Stimulated activated CD4-positive, alpha-beta T cell treated with anti-CD3 and anti-CD28 coated beads, TNF-alpha, amount 100 ng/mL, for 24 hours (primary cell): ENCODE measurements around the gene USH1G.
"Not testable (repeated sequence)": the region's sequence is repeated elsewhere in the genome, so short reads cannot be mapped to it uniquely, and the experiment has no call there.

Source experiments
- DNase-seq, 3 experiments: peaks; one replicate each; pipeline ENCODE4 v3.0.0-alpha.2; 2020; ENCODE audit warnings: low read depth in 3 of 3

Gene USH1G

DNA sequence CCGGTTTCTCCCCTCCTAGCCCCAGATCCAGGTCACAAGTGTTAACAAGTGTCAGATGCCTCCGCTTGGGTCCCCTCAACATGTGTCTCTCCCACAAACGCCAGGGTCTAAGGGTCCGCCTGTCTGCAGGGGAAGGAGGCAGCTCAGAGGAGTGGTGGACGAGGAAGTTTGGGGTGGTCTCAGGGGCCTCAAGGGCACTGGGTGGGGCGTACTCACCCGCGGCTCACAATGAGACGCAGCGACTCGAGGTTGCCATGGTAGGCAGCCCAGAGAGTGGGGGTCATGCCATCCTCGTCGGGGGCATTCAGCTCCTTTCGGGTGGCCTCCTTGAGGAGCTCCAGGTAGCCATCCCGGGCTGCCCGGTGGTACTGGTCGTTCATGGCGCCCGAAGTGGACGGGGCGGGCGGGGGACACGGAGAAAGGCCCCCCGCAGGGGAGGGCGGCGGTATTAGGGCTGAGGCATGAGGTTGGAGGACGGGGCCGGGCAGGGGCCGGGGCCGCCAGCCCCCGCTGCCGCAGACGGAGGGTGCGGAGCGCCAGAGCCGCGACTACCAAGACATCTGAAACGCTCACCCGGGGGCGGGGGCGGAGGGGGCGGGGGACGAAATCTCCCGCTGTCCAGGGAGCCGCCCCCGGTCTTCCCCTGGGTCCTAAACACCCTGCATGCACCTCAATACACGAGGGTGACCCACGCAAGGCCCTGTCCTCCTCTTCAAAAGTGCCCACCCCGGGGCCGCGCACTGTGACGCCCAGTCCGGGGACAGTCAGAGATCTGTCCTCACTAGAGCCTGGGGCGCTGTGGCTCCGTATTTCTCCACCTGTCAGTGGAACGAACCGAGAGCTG lies at the start of gene USH1G:
Gene USH1G (minus strand): TSS at position 562 of the 844 bp plus-strand sequence. CDS start 182 bp downstream, at position 380.
- no peak for DNase-seq

DNA sequence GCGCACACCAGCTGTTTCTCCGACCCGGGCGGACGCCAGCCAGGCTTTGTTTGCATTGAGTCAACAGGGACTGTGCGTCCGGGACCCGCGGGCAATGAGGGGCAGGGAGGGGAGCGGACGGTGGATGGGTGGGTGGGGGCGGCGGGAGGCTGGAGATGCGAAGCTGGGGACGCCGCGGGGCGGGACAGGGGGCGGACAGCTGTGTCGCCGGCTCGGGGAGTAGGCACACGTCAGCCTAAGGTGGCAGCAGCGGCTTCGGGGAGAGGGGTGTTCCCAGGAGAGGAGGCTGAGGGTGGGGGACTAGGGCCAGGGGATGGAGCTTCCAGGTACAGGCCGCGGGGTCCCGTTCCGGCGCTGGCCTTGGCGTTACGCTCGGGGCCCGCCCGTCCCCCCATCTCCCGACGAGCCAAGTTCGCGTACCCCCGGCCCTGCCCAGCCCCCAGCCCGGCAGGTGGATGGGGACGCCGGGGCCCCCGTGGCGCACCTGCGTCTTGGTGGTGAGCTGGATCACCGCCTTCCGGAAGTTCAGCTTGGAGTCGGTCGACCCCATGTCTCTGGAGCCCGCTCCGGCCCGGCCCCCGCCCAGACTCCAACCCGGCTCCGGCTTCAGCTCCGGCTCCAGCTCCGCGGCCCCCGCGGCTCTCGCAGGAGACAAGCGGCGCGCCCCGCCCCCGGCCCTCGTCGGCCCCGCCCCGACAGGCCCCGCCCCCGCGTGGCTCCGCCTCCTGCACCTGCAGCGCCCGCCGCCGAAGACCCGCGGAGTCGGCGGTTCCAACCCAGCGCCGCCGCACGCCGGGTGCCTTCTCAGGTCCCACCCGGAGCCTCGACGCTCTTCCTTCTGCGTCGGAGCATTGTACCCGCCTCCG lies 49.3 kb upstream of the USH1G start, which contains the start of gene HID1:
Gene HID1 (minus strand): TSS at position 653 of the 866 bp plus-strand sequence. CDS start 103 bp downstream, at position 550.
- DNase-seq: peak; percentile 60 to 77 (median 60)

DNA sequence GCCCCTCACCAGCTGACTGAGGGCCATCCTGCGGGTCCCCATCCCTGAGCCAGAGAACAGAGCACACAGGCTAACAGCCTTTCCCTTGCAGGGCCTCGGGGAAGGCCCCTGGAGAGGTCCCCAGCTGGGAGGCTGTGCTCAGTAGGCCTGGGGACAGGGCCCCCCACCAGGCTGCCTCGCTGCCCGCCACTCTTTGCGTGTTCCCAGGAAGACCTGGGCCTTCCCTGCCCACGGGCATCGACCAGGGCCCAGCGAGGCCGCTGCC lies 48.7 kb upstream of the USH1G start:
- no peak for DNase-seq

DNA sequence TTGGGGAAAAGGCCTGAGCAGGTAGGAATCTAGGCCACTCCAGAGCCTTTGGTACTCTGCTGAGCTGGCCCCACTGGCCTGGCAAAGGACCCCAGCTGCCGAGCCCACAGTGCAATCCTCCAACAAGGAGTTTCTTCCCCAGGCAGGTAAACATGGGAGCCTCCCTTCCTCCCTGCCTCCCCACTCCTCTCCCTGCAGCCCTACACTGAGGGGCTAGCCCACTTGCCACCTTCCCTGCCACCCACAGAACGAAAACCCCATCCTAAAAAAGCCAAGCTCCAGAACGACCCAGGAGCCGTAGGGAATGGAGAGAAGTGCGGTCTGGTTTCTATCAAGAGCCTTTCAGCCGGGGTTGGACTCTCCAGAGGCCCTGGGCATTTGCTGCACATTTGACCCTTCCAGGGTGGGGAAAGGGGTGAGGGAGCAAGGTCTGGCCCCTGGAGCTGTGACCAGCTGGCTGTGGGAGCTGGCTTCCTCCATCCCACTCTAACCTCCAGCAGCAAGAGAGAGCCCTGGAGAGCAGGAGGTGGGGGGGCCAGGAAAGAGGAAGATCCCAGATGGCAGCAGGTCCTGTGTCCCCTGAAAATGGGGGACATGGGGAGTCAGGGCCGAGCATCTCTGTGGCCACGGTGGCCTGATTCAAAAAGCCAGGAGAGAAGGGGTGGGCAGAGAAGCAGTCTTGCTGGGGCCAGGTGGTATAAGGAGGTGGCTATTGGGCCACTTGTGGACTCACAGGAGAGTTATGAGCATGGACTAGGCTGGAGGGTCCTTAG lies 48.2 kb upstream of the USH1G start:
- DNase-seq: no peak

DNA sequence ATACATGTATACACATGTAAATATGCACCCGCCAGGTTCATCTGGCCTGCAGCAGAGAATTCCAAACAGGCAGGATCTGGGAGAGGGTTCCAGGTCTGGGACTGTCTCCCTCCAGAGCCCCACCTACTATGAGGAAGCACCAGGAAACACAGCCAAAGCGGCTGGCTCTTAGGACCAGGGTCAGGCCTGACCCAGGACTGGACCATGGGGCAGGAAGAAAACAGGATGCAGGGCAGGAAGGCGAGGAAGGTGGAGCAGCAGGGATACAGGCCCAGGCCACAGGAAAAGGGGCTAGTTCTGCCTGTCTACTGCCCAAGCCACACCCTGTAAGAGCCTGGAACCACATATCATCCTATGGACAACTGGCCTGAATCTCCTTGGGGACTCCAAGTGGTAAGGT lies 47.3 kb upstream of the USH1G start:
- no peak for DNase-seq

DNA sequence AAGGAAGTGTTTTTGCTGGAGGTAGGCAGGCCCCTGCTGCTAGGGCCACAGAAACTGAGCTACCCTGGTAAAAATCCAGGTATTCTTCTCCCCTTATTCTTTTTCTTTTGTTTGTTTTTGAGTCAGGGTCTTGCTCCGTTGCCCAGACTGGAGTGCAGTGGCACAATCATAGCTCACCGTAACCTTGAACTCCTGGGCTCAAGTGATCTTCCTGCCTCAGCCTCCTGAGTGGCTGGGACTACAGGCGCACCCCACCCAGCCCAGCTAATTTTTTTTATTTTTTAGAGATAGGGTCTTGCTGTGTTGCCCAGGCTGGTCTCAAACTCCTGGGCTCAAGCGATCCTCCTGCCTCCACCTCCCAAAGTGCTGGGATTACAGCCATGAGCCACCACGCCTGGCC lies 46.4 kb upstream of the USH1G start:
- not testable (repeated sequence) for DNase-seq

DNA sequence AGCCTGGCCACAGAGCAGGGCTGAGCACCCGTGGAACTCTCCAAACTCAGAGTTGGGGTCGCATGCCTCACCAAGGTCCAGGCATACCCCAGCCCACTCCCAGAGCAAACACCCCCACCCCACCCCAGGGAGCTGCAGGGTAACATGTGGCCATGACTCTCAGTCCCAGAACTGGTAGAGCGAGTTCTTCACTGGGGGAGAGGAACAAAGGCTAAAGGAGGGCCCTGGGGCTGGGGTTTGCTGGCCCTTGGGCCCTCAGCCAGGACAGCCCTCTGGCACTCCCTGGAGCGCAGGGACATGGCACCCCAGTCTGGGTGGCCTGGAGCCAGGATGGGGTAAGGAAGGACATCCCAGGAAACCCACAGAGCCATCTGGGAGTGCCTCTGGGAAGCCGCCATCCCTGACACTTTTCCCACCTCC lies 45.3 kb upstream of the USH1G start:
- DNase-seq: no peak

DNA sequence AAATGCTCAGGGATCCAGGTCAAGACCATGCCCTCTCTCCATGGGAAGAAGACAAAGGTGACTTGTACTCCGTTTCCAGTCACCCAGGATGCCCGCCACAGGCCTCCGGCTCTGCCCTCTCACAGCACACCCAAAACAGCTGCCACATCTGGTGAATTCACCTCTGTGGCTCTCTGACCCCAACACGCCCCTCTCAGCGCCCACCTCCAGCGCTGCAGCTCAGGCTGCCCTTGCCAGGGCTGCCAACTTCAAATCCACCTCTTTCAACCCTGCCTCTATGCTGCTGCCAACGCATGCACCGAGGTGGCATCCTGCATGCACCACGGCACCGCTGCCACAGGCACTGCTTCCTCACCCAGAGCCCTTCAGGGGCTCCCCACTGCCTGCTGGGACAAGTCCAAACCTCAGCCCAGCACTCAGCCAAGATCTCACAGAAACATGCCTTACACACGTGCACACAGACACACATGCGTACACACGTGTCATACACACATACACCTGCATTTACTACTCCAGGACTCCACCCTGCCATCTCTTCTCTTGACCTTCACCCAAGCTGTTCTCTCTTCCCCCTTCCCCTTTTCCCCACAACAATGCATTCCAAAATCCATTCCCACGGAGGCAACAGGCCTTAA lies 42.0 kb upstream of the USH1G start:
- DNase-seq: no peak

DNA sequence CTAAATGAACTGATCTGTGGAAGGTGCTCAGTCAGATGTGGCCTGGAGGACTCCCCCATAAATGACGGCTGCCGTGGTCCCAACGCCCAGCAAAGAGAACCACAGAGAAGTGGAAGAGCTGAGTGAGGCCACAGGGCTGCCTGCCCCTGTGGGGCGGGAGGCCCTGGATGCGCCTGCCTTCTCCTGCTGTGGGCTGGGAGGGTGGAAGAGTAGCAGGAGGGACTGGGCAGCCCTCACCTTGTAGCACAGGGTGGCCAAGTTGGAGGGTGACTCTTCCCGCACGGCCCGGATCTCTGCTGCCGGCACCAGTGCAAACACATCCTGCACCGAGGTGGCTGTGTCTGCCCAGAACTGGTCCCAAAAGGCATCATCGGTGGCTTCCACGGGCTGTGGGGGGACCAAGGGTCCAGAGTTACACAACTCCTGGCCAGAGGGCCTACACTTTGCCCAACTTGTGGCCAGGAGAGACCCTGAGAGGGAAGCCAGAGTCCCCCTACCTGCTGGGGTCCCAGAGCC lies 41.2 kb upstream of the USH1G start:
- no peak for DNase-seq

DNA sequence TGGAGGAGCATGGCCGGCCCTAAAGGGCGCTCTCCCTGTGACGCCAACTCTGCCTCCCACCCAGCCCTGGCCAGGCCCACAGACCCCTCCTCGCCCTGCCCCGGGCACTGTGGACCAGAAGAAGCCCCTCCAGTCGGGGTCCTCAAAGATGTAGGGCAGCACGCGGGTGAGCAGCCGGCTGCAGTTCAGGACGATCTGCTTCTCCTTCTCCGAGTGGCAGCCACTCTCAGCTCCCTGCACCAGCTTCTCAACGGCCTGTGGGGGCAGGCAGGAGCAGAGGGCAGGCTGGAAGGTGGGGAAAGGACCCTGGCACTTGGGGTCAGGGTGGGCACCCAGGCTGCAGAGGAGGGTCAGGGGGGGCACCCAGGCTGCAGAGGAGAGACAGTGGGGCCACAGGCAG lies 40.6 kb upstream of the USH1G start:
- DNase-seq: no peak

DNA sequence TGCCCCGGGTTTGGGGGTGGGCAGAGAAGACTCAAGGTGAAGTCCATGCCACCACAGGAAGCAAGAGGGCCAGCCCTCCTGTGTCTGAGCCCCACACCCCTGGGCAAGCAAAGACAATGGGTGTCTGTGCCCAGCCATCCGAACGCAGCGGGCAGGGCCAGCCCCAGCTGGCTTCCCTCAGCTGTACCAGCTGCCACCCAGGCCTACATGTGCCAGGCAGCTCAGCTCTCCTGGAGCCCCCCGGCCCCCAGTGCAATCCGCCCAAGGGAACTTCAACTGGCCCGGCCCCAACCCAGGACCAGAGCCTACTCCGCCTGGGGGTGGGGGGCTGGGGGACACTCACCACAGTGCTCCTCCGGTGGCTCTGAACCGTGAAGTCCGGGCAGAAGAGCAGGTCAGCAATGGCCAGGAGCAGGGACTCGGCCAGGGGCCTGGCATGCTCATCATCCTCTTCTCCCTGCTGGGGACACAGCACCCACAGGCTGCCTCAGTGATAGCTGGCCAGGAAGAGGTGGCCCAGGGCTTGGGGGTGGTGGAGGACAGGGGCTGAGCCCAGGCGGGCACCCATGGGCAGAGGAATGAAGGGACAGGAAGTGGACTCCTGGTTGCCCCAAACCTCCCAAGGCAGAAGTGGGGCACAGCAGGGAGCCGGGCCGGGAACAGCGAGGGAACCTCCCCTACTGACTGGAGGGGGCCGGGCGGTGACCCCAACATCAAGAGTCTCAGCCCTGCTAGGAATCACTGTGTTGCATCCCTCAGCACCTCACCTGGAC lies 39.8 kb upstream of the USH1G start:
- no peak for DNase-seq

DNA sequence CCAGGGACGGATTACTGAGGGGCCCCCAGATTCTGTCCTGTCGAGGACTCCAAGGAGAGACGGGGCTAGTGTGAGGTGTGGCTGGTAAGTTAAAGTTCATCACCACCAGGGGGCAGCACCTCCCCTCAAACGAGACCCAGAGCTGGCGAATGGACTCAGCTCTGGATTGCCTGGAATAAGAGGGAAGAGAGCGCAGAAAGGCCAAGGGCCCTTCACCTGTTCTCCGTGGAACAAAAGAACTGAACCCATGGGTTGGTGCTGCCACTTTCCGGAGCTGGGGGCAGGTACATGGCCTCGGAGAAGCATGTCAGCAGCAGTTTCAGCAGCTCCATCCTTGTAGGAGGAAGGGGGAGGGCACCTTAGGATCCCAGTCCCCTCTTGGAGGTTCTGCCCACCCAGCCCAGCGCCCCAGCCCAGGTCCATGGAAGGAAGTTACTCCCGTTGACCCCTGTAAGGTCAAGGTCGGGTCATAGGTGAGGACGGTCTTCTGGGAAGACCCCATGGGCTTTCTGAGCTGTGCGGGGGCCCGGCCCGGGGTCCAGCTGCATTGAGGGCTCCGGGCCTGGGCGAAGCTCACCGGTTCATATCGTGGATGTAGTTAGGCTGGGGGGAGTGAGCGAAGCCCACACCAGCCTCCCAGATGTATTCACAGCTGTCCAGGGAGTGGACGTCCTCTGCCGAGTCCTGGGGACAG lies 38.7 kb upstream of the USH1G start:
- peak; percentile 78 to 84 (median 84) for DNase-seq

DNA sequence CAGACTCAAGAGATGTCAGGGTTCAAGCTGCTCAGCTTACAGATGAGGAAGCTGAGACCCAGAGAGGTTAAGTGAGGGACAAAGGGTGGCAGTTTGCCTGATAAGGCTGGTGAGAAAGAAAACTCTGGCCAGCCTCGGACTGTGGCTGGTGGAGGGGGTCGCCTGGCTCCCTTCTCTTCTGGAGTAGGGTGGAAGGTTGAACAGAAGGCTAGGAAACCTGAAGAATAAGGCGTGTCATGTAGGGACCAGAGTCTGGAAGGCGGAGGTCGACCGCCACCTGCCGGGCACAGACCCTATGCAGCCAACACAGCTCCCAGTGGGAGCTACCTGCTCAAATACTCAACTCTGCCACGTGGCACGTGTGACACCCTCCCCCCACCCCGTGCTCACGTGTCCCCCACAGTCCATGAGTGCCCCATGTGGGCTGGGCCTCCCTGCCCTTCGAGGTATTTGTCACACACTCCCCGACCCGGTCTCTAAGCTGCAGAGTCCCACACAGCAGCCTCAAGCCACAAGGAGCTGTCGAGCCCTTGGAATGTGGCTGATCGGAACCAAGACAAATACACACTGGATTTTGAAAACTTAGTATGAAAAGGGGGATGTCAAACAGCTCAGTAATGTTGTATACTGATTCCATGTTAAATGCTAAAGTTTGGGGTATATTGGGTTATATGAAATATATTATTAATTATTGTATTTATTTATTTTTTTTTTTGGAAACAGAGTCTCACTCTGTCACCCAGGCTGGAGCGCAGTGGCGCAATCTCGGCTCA lies 37.7 kb upstream of the USH1G start:
- peak in 2 of 3 experiments; percentile 18 to 61 for DNase-seq

DNA sequence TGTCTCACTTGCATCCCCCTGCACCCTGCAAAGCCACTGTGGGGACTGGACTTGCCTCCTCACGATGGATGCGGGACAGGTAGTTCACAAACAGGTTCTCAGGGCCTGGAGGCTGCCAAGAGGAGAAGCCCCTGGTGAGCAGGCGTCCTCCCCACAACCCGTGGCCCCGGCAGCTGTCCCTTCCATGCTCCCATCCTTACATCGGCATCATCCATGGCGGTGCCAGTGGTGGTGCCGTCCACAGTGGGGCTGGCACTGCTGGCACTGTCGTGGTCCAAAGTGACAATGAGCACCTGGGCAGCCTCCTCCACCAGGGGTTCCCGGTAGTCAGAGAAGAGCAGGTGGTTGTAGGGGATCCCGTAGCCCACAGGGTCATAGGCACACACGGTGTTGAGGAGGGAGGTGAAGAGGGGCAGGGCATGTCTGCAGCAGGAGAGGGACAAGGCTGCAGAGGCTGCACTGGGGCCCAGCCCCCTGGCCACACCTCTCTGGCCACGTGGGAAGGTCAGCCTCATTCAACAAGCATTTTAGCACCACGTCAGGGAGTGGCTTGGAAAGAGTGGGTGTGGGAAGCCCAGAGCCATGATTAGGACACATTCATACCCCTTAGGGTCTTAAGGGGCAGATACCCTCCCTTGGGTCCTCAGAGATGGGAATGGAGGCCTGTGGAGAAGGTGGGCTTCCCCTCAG lies 36.9 kb upstream of the USH1G start:
- DNase-seq: no peak

DNA sequence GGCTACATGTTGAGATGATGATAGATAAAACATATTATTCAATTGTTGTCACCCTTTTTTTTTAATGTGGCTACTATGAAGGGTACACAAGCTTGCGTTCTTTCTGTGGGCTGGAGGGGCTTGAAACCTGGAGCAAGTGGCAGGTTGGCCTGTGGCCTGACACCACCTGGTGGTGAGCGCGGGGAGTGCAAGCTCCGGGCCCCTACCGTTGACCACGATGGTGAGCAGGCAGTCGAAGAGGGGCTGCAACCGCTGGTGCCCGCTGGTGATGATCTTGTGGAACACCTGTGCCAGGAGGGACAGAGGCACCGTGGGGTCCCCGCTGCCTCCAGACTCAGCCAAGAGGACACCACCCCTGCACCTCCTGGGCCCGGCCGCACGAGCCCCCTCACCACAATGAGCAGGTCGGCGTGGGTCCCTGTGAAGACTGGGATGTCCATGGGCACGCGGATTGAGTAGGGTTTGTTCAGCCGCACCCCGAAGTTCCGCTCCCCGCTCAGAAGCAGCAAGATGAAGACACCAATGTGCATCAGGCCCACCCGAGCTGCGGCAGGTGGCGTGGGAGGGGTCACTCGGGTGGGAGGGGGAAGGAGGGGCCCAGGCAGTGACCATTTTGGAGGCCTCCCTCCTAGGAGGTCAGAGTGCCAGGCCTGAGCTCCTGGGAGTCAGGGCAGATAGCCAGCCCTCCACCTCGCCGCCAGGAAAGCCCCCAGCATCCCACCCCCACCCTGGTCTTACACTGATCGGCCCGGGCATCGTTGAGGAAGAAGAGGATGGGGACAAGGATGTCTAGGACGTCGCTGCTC lies 35.1 kb upstream of the USH1G start:
- DNase-seq: peak; percentile 54 to 83 (median 57)

DNA sequence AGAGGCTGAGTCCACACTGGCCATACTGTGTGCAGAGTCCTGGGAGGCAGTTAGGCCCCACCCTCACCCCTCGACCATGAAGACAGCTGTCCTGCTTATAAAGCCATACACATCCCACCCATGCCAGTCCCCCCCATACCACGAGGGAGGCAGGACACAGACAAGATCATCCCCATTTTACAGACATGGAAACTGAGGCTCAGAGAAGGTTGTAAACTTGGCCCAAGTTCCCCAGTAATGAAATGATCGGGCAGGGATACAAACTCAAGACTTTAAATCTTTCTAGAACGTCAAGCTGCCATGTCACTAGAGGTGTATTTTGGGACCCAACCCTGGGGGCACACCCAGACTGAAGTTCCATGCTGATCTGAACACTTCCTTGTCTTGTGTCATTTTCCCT lies 33.0 kb upstream of the USH1G start:
- no peak for DNase-seq

DNA sequence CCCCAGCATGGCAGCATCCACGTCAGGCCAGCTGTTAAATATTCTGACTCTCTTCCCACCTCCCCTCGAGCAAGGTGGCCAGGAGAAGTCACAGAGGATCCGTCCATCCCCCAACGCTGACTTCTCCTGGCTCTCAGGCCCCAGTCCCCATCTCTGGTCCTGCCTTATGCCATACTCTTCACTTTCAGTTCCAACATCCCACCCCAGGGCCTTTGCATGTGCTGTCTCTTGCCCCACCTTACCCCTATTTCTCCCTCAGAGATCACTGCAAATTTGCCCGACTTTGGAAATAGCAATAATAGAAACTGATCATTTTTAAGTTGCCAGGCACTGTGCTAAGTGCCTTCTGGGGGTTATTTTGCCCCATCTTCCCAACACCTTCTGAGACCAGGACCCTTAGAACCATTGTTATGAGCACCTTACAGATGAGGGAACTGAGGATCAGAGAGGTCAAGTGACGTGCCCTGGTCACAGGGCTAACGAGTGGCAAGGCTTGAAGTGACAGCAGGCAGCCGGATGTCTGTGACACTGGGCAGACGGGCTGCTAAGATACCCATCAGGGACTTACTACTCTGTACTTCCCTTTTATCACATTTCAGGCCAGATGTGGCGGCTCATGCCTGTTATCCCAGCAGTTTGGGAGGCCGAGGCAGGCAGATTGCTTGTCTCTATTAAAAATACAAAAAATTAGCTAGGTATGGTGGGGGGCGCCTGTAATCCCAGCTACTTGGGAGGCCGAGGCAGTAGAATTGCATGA lies 31.8 kb upstream of the USH1G start:
- no peak for DNase-seq
